Gastrocnemius medialis (tissue), 4 donors: Measurements from ENCODE around the gene PLXNC1.

Source experiments
- POLR2A ChIP-seq, 2 donors: fragments of 450-650 bp; IDR thresholded peaks; one replicate each; pipeline ENCODE4 v1.6.1; 2017; ENCODE audit warnings: antibody characterized with exemption in 2 of 2, mild to moderate bottlenecking in 2 of 2, moderate library complexity in 2 of 2
- TF ChIP-seq, protein P1 (sequence below), 5 experiments: fragments of 450-650 bp in 3 of 5; fragments of 200-600 bp in 2 of 5; sonication (generic) in 2 of 5; IDR thresholded peaks in 4 of 5; conservative IDR thresholded peaks in 1 of 5; 1 replicate in 4 of 5; 2 replicates in 1 of 5; pipeline ENCODE4 v1.5.1; 2016 to 2019; ENCODE audit warnings: antibody characterized with exemption in 5 of 5, mild to moderate bottlenecking in 3 of 5, moderate library complexity in 3 of 5

DNA sequence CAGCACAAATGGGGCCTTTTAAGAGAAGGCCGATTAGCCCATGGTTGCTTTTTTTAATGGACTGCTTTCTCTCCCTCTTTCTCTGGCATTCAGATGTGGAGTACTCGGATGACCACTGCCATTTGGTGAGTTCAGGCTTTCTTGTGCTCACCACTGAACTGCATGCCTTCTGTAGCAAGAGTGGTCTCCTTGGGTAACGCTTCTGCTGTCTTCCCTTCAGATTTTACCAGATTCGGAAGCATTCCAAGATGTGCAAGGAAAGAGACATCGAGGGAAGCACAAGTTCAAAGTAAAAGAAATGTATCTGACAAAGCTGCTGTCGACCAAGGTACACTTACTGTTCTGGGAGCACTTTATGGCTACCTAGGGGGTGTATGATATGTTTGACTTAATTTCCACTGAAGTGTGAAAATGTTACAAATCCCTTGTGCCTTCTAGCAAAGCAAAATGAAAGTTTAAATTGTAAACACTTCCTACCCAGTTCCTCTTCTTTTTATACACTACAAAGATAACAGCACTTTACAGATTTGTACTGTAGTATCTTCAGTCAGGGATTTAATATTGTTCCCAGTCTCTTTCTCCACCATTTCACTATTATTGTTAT lies 148.8 kb downstream of the PLXNC1 start:
- no peak for TF ChIP-seq POLR2A (IDR thresholded peaks at IDR 0.05)
- TF ChIP-seq, protein P1, sequence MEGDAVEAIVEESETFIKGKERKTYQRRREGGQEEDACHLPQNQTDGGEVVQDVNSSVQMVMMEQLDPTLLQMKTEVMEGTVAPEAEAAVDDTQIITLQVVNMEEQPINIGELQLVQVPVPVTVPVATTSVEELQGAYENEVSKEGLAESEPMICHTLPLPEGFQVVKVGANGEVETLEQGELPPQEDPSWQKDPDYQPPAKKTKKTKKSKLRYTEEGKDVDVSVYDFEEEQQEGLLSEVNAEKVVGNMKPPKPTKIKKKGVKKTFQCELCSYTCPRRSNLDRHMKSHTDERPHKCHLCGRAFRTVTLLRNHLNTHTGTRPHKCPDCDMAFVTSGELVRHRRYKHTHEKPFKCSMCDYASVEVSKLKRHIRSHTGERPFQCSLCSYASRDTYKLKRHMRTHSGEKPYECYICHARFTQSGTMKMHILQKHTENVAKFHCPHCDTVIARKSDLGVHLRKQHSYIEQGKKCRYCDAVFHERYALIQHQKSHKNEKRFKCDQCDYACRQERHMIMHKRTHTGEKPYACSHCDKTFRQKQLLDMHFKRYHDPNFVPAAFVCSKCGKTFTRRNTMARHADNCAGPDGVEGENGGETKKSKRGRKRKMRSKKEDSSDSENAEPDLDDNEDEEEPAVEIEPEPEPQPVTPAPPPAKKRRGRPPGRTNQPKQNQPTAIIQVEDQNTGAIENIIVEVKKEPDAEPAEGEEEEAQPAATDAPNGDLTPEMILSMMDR (IDR thresholded peaks at IDR 0.05 in 4 of 5, conservative IDR thresholded peaks at IDR 0.05 in 1 of 5), result no peak
